ENCODE data around the gene TNFRSF14. TPM values are rescaled to one million over a fixed set of nuclear protein-coding genes. Genes with fewer than 3 reads are reported as not detected.

TNFRSF14 gene
- total and polyA plus RNA-seq, 5 donors: 17.6 to 27.6 (median 22.9) TPM

- peaks cover 10% of the 10 kb centered on the region for H3K4me1 ChIP-seq (ENCODE audit: control insufficient read depth, insufficient read depth, low read length)
- intact Hi-C loops (cut with DNase I): no loop called here
- H3K27ac ChIP-seq (ENCODE audit: low read length): peak within 1 kb of the TSS; percentile 33
- H3K27me3 ChIP-seq (ENCODE audit: control insufficient read depth, insufficient read depth): no peaks in the 10 kb centered on the region
- DNase-seq (peak in 2 of 3 donors; percentile 81 to 82), ATAC-seq (peak; percentile 5 to 39)
- peak within 1 kb of the TSS; percentile 52 for H3K4me3 ChIP-seq (ENCODE audit: low read length)
- H3K9me3 ChIP-seq (ENCODE audit: control insufficient read depth, low read length): no peaks in the 10 kb centered on the region
- WGBS: 1% methylated on average over 91 of the region's 91 CpGs
Observed at GRCh38 chr1:2529784-2530512, 26.2 kb upstream of the TNFRSF14 start, which contains the start of gene HES5. HES5 (minus strand) TSS chr1:2530263; CDS start chr1:2530164, 99 bp downstream.

- intact Hi-C loops (cut with DNase I): no loop called here
- H3K9me3 ChIP-seq (ENCODE audit: control insufficient read depth, low read length): no peaks in the 10 kb centered on the region
- peak in 1 of 3 donors; percentile 79 for DNase-seq
- 16% methylated on average over 30 of the region's 30 CpGs for WGBS
- no peaks in the 10 kb centered on the region for H3K27me3 ChIP-seq (ENCODE audit: control insufficient read depth, insufficient read depth)
- H3K27ac ChIP-seq (ENCODE audit: low read length): no peak overlapping the region
- peak overlapping the region; percentile 52 for H3K4me3 ChIP-seq (ENCODE audit: low read length)
- peaks cover 6% of the 10 kb centered on the region for H3K4me1 ChIP-seq (ENCODE audit: control insufficient read depth, insufficient read depth, low read length)
- no peak for ATAC-seq
Observed at GRCh38 chr1:2530513-2531361, 25.4 kb upstream of the TNFRSF14 start.

- no peak for ATAC-seq
Observed at GRCh38 chr1:2532485-2533160, 23.5 kb upstream of the TNFRSF14 start.

GRCh38 chr1:2533365-2533764 lies 22.8 kb upstream of the TNFRSF14 start:
- Histone ChIP-seq H3K27me3 (ENCODE audit: control insufficient read depth, insufficient read depth) (no peaks in the 10 kb centered on the region), H3K4me3 (ENCODE audit: low read length) (no peak overlapping the region), H3K9me3 (ENCODE audit: control insufficient read depth, low read length) (no peaks in the 10 kb centered on the region), H3K27ac (ENCODE audit: low read length) (no peak overlapping the region), H3K4me1 (ENCODE audit: control insufficient read depth, insufficient read depth, low read length) (peaks cover 5% of the 10 kb centered on the region)
- WGBS: 87% methylated on average over 11 of the region's 11 CpGs
- DNase-seq (no peak), ATAC-seq (no peak)
- intact Hi-C loops (cut with DNase I): no loop called here

More at GRCh38 chr1:2532485-2533160, 23.5 kb upstream of the TNFRSF14 start:
- DNase-seq: no peak
- Histone ChIP-seq H3K4me3 (ENCODE audit: low read length) (no peak overlapping the region), H3K27ac (ENCODE audit: low read length) (no peak overlapping the region), H3K9me3 (ENCODE audit: control insufficient read depth, low read length) (no peaks in the 10 kb centered on the region), H3K27me3 (ENCODE audit: control insufficient read depth, insufficient read depth) (no peaks in the 10 kb centered on the region), H3K4me1 (ENCODE audit: control insufficient read depth, insufficient read depth, low read length) (peaks cover 5% of the 10 kb centered on the region)
- WGBS: 76% methylated on average over 23 of the region's 23 CpGs
- intact Hi-C loops (cut with DNase I): no loop called here

- intact Hi-C loops (cut with DNase I): no loop called here
- WGBS: 50% methylated on average over 7 of the region's 7 CpGs
- Histone ChIP-seq H3K27ac (ENCODE audit: low read length) (no peak overlapping the region), H3K4me1 (ENCODE audit: control insufficient read depth, insufficient read depth, low read length) (peaks cover 5% of the 10 kb centered on the region), H3K4me3 (ENCODE audit: low read length) (no peak overlapping the region), H3K27me3 (ENCODE audit: control insufficient read depth, insufficient read depth) (no peaks in the 10 kb centered on the region), H3K9me3 (ENCODE audit: control insufficient read depth, low read length) (no peaks in the 10 kb centered on the region)
- no peak for DNase-seq
- no peak for ATAC-seq
Observed at GRCh38 chr1:2534315-2534686, 21.9 kb upstream of the TNFRSF14 start.

- no peak overlapping the region for H3K4me3 ChIP-seq (ENCODE audit: low read length)
- no peaks in the 10 kb centered on the region for H3K27me3 ChIP-seq (ENCODE audit: control insufficient read depth, insufficient read depth)
- no peaks in the 10 kb centered on the region for H3K9me3 ChIP-seq (ENCODE audit: control insufficient read depth, low read length)
- 48% methylated on average over 18 of the region's 18 CpGs for WGBS
- intact Hi-C loops (cut with DNase I): no loop called here
- no peak for DNase-seq
- no peak for ATAC-seq
- H3K27ac ChIP-seq (ENCODE audit: low read length): no peak overlapping the region
- peaks cover 5% of the 10 kb centered on the region for H3K4me1 ChIP-seq (ENCODE audit: control insufficient read depth, insufficient read depth, low read length)
Observed at GRCh38 chr1:2534687-2535441, 21.3 kb upstream of the TNFRSF14 start.

GRCh38 chr1:2535455-2535854 lies 20.7 kb upstream of the TNFRSF14 start:
- Histone ChIP-seq H3K9me3 (ENCODE audit: control insufficient read depth, low read length) (no peaks in the 10 kb centered on the region), H3K4me1 (ENCODE audit: control insufficient read depth, insufficient read depth, low read length) (peaks cover 5% of the 10 kb centered on the region), H3K27me3 (ENCODE audit: control insufficient read depth, insufficient read depth) (no peaks in the 10 kb centered on the region), H3K27ac (ENCODE audit: low read length) (no peak overlapping the region), H3K4me3 (ENCODE audit: low read length) (no peak overlapping the region)
- 43% methylated on average over 27 of the region's 27 CpGs for WGBS
- intact Hi-C loops (cut with DNase I): no loop called here
- ATAC-seq (no peak), DNase-seq (no peak)

GRCh38 chr1:2535981-2536380 lies 20.2 kb upstream of the TNFRSF14 start:
- Histone ChIP-seq H3K4me1 (ENCODE audit: control insufficient read depth, insufficient read depth, low read length) (peaks cover 2% of the 10 kb centered on the region), H3K27ac (ENCODE audit: low read length) (no peak overlapping the region), H3K4me3 (ENCODE audit: low read length) (no peak overlapping the region), H3K27me3 (ENCODE audit: control insufficient read depth, insufficient read depth) (no peaks in the 10 kb centered on the region), H3K9me3 (ENCODE audit: control insufficient read depth, low read length) (no peaks in the 10 kb centered on the region)
- no peak for DNase-seq
- intact Hi-C loops (cut with DNase I): no loop called here
- 80% methylated on average over 9 of the region's 9 CpGs for WGBS
- ATAC-seq: no peak

- no peaks in the 10 kb centered on the region for H3K9me3 ChIP-seq (ENCODE audit: control insufficient read depth, low read length)
- no peaks in the 10 kb centered on the region for H3K27me3 ChIP-seq (ENCODE audit: control insufficient read depth, insufficient read depth)
- no peak overlapping the region for H3K4me3 ChIP-seq (ENCODE audit: low read length)
- DNase-seq: no peak
- H3K4me1 ChIP-seq (ENCODE audit: control insufficient read depth, insufficient read depth, low read length): no peaks in the 10 kb centered on the region
- intact Hi-C loops (cut with DNase I): no loop called here
- ATAC-seq: no peak
- H3K27ac ChIP-seq (ENCODE audit: low read length): no peak overlapping the region
- WGBS: 80% methylated on average over 9 of the region's 9 CpGs
Observed at GRCh38 chr1:2537784-2538115, 18.4 kb upstream of the TNFRSF14 start.

GRCh38 chr1:2538376-2538775 lies 17.8 kb upstream of the TNFRSF14 start:
- H3K4me3 ChIP-seq (ENCODE audit: low read length): no peak overlapping the region
- 89% methylated on average over 4 of the region's 4 CpGs for WGBS
- ATAC-seq: no peak
- no peak for DNase-seq
- H3K27me3 ChIP-seq (ENCODE audit: control insufficient read depth, insufficient read depth): no peaks in the 10 kb centered on the region
- no peak overlapping the region for H3K27ac ChIP-seq (ENCODE audit: low read length)
- no peaks in the 10 kb centered on the region for H3K4me1 ChIP-seq (ENCODE audit: control insufficient read depth, insufficient read depth, low read length)
- no peaks in the 10 kb centered on the region for H3K9me3 ChIP-seq (ENCODE audit: control insufficient read depth, low read length)
- intact Hi-C loops (cut with DNase I): no loop called here
